GM18508 (cell line): ENCODE measurements around the gene GOLGA2.

Source experiments
- ATAC-seq: cut with Tn5 transposase; IDR thresholded peaks from one replicate; pipeline ENCODE4 v1.9.1; 2021; ENCODE audit warnings: moderate number of reproducible peaks; ENCODE audit not compliant: insufficient read depth, unreplicated experiment

The GOLGA2 gene, protein sequence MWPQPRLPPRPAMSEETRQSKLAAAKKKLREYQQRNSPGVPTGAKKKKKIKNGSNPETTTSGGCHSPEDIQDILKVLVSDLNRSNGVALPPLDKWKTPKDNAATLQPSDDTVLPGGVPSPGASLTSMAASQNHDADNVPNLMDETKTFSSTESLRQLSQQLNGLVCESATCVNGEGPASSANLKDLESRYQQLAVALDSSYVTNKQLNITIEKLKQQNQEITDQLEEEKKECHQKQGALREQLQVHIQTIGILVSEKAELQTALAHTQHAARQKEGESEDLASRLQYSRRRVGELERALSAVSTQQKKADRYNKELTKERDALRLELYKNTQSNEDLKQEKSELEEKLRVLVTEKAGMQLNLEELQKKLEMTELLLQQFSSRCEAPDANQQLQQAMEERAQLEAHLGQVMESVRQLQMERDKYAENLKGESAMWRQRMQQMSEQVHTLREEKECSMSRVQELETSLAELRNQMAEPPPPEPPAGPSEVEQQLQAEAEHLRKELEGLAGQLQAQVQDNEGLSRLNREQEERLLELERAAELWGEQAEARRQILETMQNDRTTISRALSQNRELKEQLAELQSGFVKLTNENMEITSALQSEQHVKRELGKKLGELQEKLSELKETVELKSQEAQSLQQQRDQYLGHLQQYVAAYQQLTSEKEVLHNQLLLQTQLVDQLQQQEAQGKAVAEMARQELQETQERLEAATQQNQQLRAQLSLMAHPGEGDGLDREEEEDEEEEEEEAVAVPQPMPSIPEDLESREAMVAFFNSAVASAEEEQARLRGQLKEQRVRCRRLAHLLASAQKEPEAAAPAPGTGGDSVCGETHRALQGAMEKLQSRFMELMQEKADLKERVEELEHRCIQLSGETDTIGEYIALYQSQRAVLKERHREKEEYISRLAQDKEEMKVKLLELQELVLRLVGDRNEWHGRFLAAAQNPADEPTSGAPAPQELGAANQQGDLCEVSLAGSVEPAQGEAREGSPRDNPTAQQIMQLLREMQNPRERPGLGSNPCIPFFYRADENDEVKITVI

DNA sequence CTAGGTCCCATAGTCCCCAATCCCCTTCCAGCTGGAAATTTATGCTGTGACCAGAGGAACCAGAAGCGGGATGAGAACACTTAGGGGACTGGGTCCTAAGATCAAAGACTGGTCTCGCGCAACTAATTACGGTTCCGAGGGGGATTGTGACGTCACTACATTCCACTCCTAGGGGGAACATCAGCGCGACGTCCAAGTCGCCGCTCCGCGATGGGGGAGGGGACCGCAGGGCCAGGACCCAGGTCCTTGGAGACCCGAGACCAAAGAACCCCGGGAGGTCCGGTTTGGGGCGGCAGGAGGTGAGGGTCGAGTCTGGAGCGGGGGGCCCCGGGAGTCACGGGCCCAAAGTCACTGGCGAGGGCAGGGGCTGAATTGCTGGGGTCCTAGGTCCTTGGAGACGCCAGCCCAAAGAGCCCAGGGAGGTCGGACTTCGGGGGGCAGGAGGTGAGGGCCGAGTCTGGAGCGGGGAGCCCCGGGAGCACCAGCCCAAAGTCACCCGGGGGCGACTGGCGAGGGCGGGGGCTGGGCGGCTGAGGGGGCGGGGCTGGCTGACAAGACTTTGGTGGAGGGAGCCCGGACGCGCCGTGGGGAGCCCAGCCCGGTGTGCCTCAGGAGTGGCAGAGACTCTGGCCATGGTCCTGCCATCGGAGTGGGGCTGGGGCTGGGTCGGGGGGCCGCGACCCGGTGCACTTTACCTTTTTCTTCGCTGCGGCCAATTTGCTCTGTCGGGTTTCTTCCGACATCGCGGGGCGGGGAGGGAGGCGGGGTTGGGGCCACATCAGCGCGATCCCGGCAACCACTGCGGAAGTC is at the start of gene GOLGA2:
TSS of gene GOLGA2 (minus strand) at position 810 of the 810 bp plus-strand sequence. CDS start at position 779, 31 bp downstream.
- ATAC-seq: peak; percentile 24

DNA sequence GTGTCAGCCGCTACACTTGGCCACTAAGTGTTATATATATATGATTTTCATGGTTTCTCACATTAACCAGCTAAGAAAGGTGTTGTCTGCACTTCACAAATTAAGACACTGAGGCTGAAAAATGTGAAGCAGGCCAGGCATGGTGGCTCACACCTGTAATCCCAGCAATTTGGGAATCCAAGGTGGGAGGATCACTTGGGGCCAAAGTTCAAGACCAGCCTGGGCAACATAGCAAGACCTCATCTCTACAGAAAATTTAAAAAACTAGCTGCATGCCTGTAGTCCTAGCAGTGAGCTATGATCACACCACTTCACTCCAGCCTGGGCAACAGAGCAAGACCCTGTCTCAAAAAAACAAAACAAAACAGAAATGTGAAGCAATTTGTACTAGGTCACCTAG is 48.6 kb upstream of the GOLGA2 start:
- ATAC-seq: no peak

DNA sequence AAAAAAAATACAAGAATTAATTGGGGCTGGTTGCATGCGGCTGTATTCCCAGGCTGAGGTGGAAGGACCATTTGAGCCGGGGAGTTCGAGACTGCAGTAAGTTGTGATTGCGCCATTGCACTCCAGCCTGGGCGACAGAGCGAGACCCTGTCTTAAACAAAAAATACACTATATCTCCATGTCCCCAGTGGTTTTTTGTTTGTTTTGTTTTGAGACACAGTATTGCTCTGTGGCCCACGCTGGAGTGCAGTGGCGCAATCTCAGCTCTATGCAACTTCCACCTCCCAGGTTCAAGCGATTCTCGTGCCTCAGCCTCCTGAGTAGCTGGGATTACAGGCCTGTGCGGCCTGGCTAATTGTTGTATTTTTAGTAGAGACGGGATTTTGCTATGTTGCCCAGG is 48.0 kb upstream of the GOLGA2 start:
- no peak for ATAC-seq

DNA sequence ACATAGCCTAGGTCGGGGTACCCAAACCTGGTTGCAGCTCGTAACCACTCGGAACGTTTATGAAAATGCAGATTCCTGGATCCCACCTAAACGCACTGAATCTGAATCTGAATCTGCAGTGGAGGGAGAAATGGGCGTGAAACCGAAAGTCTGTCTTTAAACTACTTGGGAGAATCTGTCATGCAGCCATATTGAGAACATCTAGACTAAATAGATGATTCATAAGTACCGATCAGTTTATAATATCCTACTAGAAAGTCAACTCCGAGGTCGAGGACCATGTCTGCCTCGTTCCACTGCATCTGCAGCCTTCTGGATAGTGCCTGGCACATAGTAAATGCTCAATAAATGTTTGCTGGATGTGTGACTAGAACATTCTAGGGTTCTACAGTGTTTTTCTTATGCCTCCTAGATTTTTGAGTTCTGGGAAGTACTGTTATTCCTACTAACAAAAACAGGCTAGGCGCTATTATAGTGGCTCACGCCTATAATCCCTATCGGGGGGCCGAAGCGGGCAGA is 47.5 kb upstream of the GOLGA2 start:
- ATAC-seq: no peak

DNA sequence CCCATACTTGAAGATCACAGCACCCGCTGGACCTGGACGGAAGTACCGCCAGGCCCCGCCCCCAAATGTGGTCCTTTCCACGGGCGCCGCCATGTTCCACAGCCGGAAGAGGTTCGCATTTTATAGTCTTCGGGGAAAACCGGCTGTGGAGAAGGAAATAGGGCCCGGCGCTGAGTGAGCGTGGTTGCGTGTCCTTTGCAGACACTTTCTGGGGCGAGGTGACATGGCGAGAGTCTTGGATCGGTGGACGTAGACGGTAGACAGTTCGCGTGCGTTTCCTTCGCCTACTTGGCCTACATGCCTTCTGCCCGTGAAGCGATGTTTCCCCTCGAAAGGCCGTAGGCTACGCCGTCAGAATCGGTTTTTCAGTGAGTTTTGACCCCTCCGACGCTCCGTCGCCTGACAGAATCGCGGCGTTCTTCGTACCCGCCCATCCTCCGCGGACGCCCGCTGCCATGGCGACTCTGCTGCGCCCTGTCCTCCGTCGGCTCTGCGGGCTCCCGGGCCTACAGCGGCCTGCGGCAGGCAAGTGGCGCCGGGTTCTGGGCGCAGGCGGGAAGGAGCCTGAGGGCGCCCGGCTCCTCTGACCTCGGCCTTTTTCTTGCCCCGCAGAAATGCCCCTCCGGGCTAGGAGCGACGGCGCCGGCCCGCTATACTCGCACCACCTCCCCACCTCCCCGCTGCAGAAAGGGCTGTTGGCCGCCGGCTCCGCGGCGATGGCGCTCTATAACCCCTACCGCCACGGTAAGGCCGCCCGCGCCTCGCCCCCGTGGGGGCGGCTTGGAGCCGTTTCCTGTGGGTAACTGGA is 46.8 kb upstream of the GOLGA2 start, which contains the start of the genes COQ4 and TRUB2:
TSS of gene COQ4 (plus strand) at position 436 of the 808 bp plus-strand sequence. CDS start at position 456, 20 bp downstream.
TSS of gene TRUB2 (minus strand) at position 44 of the 808 bp plus-strand sequence. CDS start at position 5, 39 bp downstream.
- peak; percentile 55 for ATAC-seq

DNA sequence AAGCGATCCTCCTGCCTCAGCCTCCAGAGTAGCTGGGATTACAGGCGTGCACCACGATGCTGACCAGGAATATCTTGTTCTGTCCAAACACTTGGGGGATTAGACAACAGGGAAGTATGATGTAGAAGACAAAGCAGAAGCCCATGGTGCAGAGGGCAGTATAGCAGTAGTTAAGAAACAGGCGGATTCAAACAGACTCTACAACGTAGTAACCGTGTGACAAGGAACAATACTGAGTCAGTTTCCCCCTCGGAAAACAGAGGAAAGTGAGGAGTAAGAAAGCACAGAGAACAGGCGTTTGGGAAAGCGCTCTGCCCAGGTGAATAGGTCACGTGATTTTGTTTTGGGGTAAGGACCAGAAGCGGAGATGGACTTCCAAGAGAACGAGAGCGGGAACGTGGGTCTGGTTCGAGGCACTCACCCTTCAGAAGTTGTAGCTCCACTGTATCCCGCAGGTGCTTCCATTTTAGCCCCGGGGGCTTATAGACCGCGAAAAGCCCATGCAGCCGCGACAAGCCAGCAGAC is 46.1 kb upstream of the GOLGA2 start:
- no peak for ATAC-seq

DNA sequence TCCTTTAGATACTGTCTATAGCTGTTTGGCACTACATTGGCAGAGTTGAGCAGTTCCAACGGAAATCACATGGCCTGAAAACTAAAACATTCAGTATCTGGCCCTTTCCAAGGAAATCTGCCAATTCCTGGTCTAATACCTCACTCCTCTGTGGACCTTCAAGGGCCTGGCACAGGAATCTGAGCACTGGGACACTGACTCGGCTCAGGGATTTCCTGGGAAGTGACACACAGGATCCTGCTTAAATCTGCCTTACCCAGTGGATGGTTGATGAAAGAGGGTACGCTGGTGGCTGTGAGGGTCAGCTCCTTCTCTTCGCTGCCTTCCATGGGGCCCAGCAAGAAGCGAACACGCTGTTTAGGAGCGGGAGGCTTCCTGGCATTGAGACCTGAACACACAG is 45.5 kb upstream of the GOLGA2 start:
- ATAC-seq: no peak

DNA sequence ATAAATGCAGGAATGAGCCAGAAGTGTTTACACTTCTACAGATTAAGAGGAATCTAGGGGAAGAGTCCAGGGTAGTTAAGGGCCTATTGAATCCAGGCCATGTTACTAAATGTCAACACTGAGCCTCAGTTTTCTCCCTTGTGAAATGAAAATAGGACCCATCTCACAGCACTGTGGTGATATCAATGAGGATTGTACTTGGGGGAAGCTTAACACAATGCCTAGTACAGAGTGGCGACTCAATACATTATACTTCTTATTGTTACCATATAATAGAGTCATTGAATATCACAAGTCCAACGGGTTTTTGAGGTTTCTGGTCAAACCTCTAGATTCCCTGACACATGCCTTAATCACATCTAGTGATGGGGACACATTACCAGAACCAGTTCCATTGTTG is 41.8 kb upstream of the GOLGA2 start:
- ATAC-seq: no peak

DNA sequence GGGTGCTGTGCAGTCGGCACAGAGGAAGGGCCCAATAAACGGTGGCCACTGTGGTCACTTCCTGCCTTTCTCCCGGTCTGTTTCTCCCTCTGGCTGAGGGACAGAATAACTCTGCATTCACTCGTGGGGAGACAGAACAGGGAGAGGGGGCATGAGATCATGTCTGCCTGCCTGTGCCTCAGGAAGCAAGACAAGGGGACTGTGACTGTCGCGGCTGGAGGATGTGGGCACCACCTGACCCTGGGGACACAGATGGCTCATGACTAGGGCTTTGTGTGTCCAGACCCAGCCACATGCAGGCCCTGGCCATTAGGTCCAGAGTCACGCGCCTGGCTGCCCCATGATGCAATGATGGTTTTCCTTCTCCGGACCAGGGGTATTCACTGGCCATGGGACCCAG is 40.6 kb upstream of the GOLGA2 start:
- no peak for ATAC-seq

DNA sequence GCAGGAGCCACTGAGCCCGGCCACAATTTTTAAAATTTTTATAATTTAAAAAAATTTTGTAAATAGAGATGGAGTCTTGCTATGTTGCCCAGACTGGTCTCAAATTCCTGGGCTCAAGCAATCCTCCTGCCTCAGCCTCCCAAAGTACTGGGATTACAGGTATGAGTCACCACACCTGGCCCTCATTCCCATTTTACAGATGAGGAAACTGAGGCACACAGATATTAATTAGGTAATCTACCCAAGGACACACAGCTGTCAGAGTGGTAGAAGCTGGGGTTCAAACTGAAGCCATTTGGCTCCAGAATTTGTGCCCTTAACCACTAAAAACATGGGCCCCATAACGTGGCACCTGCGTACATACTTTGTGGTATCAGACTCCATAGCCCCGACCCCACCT is 38.9 kb upstream of the GOLGA2 start:
- ATAC-seq: no peak

DNA sequence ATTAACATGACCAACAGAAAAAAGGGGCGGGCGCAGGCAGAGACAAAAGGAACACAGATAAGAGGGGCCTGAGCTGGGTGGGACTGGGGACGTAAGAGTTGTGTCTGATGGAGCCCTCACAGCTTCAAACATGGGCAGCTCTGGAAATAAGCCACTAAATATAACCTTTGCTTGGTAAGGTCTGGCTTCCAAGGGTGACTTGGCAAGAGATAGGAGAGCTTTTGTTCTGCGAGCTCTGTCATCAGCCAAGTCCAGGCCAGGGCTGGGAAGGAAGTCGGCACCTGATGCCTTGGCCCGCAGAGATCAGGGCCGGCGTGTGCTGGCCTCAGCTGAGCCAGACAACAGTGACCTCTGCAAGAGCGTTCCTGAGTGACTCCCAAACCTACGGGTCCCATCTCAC is 34.7 kb upstream of the GOLGA2 start:
- ATAC-seq: no peak

DNA sequence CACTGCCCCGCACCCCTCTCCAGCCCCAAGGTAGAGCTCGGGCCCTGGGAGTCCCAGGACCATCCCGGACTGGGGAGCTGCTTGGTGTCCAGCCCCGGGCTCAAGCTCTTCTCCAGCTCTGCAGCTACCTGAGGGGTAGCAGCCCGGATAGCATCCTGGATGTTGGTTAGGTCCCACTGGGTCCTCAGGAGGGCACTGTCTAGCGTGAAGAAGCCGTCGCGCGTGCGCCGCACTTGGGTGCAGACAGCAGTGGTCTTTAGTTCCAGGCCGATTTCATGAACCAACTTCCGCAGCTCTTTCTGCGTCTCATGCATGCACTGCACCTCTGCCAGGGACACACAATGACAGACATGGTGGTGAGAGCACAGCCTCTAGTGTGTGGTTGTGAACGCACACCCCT is 33.7 kb upstream of the GOLGA2 start:
- ATAC-seq: no peak

DNA sequence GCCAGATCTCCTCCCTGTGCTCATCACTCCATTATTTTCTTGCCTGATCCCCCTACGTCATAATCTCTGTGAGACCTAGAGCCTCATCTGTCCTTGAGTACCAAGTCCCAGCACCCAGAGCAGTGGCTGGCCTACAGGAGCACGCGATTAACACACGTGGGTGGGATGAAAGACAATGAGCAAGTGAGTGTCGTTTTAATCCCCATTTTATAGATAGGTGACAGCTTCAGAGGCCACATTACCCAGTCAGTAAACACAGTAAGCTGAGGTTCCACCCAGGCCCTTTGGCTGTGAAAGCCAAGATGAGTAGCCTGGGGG is 29.1 kb upstream of the GOLGA2 start:
- no peak for ATAC-seq

DNA sequence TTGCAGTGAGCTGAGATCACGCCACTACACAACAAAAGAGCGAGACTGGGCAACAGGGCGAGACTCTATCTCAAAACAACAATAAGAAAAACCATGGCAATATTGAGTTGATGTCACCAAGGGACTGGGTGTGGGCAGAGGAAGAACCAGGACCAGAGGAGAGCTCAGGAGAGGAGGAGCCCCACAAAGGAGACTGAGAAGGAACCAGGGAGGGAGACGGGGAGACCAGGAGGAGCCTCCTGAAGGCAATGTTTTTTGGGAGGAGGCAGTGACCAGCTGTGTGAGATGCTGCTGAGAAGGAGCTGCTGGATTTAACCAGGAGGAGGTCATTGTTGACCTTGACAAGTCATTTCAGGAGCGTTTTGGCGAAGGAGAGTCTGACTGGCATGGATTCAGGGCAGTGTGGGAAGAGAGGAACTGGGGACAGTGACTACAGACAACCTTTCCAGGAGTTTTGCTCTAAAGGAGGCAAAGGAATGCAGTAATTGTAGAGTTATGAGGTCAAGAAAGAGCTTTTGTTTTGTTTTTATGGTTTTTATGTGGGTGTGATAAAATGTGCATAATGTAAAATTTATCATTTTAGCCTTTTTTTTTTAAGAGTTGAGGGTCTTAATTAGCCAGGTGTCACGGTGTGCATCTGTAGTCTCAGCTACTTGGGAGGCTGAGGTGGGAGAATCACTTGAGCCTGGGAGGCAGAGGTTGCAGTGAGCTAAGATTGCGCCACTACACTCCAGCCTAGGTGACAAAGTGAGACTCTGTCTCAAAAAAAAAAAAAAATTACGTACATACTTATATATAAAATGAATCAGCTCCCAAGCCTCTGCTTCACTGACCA is 28.5 kb upstream of the GOLGA2 start:
- no peak for ATAC-seq

DNA sequence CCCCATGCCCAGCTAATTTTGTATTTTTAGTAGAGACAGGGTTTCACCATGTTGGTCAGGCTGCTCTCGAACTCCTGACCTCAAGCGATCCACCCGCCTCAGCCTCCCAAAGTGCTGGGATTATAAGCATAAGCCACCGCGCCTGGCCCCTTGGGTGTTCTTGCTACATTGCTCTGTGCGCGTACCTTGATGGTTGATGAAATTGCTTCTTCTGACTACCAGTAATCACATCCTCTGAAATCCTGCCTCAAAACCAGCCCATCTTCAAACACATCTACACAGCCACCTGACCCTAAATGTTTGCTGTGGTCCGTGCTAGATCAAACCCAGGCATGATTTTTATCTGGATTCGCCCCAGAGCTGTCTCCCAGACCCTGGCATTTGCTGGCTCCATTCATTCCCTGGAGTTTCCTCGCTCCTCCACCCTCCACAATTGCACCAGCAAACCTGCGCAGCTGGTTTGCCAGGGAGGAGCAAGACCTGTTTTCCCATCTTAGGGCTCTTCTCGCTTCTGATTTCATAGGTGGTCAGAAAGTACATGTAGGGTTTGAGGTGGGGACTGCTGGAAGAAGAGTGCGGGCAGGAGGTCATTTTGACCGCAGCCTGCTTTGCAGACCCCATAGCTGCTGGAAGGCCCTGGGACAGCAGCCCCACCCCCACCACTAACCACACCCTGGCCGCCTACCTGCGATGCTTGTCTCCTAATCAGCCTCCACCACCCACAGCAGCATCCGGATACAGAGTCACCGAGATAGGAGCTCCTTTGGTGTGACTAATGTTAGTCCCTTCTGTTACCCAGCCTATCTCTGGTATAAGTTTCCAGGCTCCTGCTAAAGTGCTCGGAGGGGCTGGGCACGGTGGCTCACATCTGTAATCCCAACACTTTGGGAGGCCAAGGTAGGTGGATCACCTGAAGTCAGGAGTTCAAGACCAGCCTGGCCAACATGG is 23.0 kb upstream of the GOLGA2 start:
- ATAC-seq: no peak

DNA sequence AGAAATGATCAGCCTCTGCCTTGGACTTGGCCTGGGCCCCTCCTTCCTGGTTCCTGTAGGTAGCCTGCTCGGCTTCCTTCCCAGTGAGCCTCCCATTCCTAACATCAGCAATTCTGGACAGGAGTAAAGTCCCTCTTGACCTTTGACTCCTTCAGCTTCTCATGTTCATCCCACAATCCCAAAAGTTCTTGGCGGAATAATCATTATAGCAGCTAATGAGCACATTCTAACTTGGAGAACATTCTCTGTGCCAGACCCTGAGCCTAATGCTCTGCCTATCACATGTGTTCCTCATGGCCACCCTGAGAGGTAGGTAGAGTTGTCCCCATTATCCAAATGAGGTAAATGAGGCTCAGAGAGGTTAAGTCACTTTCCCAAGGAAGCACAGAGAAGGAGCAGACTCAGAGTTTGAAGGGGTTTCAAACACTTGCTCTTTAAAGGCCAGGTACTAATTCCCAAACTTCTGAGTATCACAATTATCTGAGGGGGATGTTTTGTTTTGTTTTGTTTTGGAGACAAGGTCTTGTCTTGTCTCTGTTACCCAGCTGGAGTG is 21.5 kb upstream of the GOLGA2 start:
- ATAC-seq: no peak
